Karpas-422 (cell line): Measurements from ENCODE around the gene SOBP. TPM values are rescaled to one million over a fixed set of nuclear protein-coding genes. Genes with fewer than 3 reads are reported as not detected.

Experiments
- DNase-seq: peaks from one replicate; pipeline ENCODE4 v3.0.0-alpha.2; 2015
- H2AFZ ChIP-seq: fragments of 200-600 bp; sonication (generic); 2 replicates; pipeline ENCODE4 v1.6.1; 2014; ENCODE audit warnings: antibody characterized with exemption, low read length, mixed read lengths
- H3K27ac ChIP-seq: fragments of 200-600 bp; sonication (generic); 2 replicates; pipeline ENCODE4 v1.5.1; 2014; ENCODE audit warnings: mild to moderate bottlenecking, low read length, moderate library complexity
- H3K27me3 ChIP-seq: fragments of 200-600 bp; sonication (generic); 2 replicates; pipeline ENCODE4 v1.6.1; 2014; ENCODE audit warnings: low read length, mixed read lengths
- H3K36me3 ChIP-seq: fragments of 200-600 bp; sonication (generic); 2 replicates; pipeline ENCODE4 v1.6.1; 2014; ENCODE audit warnings: low read length, mixed read lengths; ENCODE audit not compliant: insufficient read depth
- H3K4me1 ChIP-seq: fragments of 200-600 bp; sonication (generic); 2 replicates; pipeline ENCODE4 v1.6.1; 2014; ENCODE audit warnings: mild to moderate bottlenecking, low read length, mixed read lengths
- H3K4me2 ChIP-seq: fragments of 200-600 bp; sonication (generic); 2 replicates; pipeline ENCODE4 v1.6.1; 2014; ENCODE audit warnings: low read length, low read depth, mild to moderate bottlenecking; ENCODE audit not compliant: poor library complexity, severe bottlenecking
- H3K4me3 ChIP-seq: fragments of 200-600 bp; sonication (generic); 2 replicates; pipeline ENCODE4 v1.5.1; 2014; ENCODE audit warnings: mild to moderate bottlenecking, antibody characterized with exemption, low read length, mixed read lengths
- H3K79me2 ChIP-seq: fragments of 200-600 bp; sonication (generic); 2 replicates; pipeline ENCODE4 v1.6.1; 2014; ENCODE audit warnings: mild to moderate bottlenecking, low read length, mixed read lengths
- H3K9ac ChIP-seq: fragments of 200-600 bp; sonication (generic); 2 replicates; pipeline ENCODE4 v1.6.0; 2014; ENCODE audit warnings: low read length
- H3K9me2 ChIP-seq: fragments of 200-600 bp; sonication (generic), shearing (Covaris generic); replicated peaks from 2 replicates; pipeline ENCODE4 v1.6.0; 2014; ENCODE audit warnings: mild to moderate bottlenecking, low read length, moderate library complexity; ENCODE audit not compliant: insufficient read depth
- H3K9me3 ChIP-seq: fragments of 300-700, 200-600 bp; sonication (generic); 2 replicates; pipeline ENCODE4 v1.6.1; 2014; ENCODE audit warnings: low read length, mixed read lengths
- H4K20me1 ChIP-seq: fragments of 200-600 bp; sonication (generic); 2 replicates; pipeline ENCODE4 v1.6.1; 2014; ENCODE audit warnings: mild to moderate bottlenecking, antibody characterized with exemption, low read length, low read depth; ENCODE audit not compliant: insufficient read depth
- total RNA-seq: library from RNA; depleted of rRNA; stranded (reverse); fragments of >200 nt; shearing (Covaris generic); gene quantifications from 2 replicates; pipeline ENCODE4 v1.2.3, GENCODE V29; 2014; ENCODE audit warnings: low replicate concordance

Gene SOBP
- total RNA-seq, 1 experiment from 2014 or later: 17.8 TPM

- Histone ChIP-seq H3K9ac (no peak overlapping the region), H2AFZ (no peak overlapping the region), H4K20me1 (no peaks in the 10 kb centered on the region), H3K9me3 (no peaks in the 10 kb centered on the region), H3K9me2 (no peaks in the 10 kb centered on the region), H3K27ac (peak overlapping the region; percentile 21; the same call in 1 of the 2 replicates), H3K36me3 (0 out of 2 replicates have a peak, but pooled peaks cover 4% of the 10 kb centered on the region), H3K4me3 (no peak overlapping the region), H3K27me3 (no peaks in the 10 kb centered on the region), H3K4me2 (no peak overlapping the region), H3K4me1 (peaks cover 35% of the 10 kb centered on the region), H3K79me2 (peaks cover 61% of the 10 kb centered on the region)
- no peak for DNase-seq
Measured at GRCh38 chr6:107554918-107555317, 65.0 kb downstream of the SOBP start.

- Histone ChIP-seq H2AFZ (no peak overlapping the region), H3K36me3 (0 out of 2 replicates have a peak, but pooled peaks cover 4% of the 10 kb centered on the region), H3K4me3 (no peak overlapping the region), H4K20me1 (no peaks in the 10 kb centered on the region), H3K4me2 (no peak overlapping the region), H3K9ac (no peak overlapping the region), H3K9me3 (no peaks in the 10 kb centered on the region), H3K4me1 (peaks cover 30% of the 10 kb centered on the region), H3K27me3 (no peaks in the 10 kb centered on the region), H3K79me2 (peaks cover 60% of the 10 kb centered on the region), H3K9me2 (no peaks in the 10 kb centered on the region), H3K27ac (no peak overlapping the region)
- no peak for DNase-seq
Measured at GRCh38 chr6:107555449-107555848, 65.5 kb downstream of the SOBP start.

- Histone ChIP-seq H3K79me2 (peaks cover 65% of the 10 kb centered on the region), H3K4me3 (no peak overlapping the region), H3K9me3 (no peaks in the 10 kb centered on the region), H2AFZ (no peak overlapping the region), H3K27ac (no peak overlapping the region), H3K4me1 (peaks cover 24% of the 10 kb centered on the region), H3K36me3 (0 out of 2 replicates have a peak, but pooled peaks cover 4% of the 10 kb centered on the region), H3K9me2 (no peaks in the 10 kb centered on the region), H3K27me3 (no peaks in the 10 kb centered on the region), H3K4me2 (no peak overlapping the region), H4K20me1 (no peaks in the 10 kb centered on the region), H3K9ac (no peak overlapping the region)
- no peak for DNase-seq
Measured at GRCh38 chr6:107556082-107556481, 66.2 kb downstream of the SOBP start.

- H3K27ac ChIP-seq: no peak overlapping the region
- no peak overlapping the region for H2AFZ ChIP-seq
- no peaks in the 10 kb centered on the region for H3K27me3 ChIP-seq
- peaks cover 24% of the 10 kb centered on the region for H3K4me1 ChIP-seq
- H3K4me2 ChIP-seq: no peak overlapping the region
- H3K36me3 ChIP-seq: no peaks in the 10 kb centered on the region
- H4K20me1 ChIP-seq: no peaks in the 10 kb centered on the region
- no peak for DNase-seq
- peaks cover 65% of the 10 kb centered on the region for H3K79me2 ChIP-seq
- no peaks in the 10 kb centered on the region for H3K9me2 ChIP-seq
- no peak overlapping the region for H3K4me3 ChIP-seq
- H3K9me3 ChIP-seq: no peaks in the 10 kb centered on the region
- no peak overlapping the region for H3K9ac ChIP-seq
Measured at GRCh38 chr6:107557698-107558097, 67.8 kb downstream of the SOBP start.

GRCh38 chr6:107560657-107561056 is 70.7 kb downstream of the SOBP start:
- Histone ChIP-seq H3K4me2 (no peak overlapping the region), H3K36me3 (no peaks in the 10 kb centered on the region)
- DNase-seq: no peak

GRCh38 chr6:107561306-107561705 is 71.4 kb downstream of the SOBP start:
- no peaks in the 10 kb centered on the region for H3K9me3 ChIP-seq
- H3K4me2 ChIP-seq: no peak overlapping the region

More at GRCh38 chr6:107560657-107561056, 70.7 kb downstream of the SOBP start:
- H3K27me3 ChIP-seq: no peaks in the 10 kb centered on the region
- H4K20me1 ChIP-seq: no peaks in the 10 kb centered on the region
- peaks cover 20% of the 10 kb centered on the region for H3K4me1 ChIP-seq
- H3K9ac ChIP-seq: no peak overlapping the region
- no peak overlapping the region for H3K27ac ChIP-seq
- H2AFZ ChIP-seq: no peak overlapping the region
- no peaks in the 10 kb centered on the region for H3K9me2 ChIP-seq
- no peaks in the 10 kb centered on the region for H3K9me3 ChIP-seq
- H3K4me3 ChIP-seq: no peak overlapping the region
- peaks cover 90% of the 10 kb centered on the region for H3K79me2 ChIP-seq

GRCh38 chr6:107563694-107564588 is 74.0 kb downstream of the SOBP start:
- H3K36me3 ChIP-seq: 0 out of 2 replicates have a peak, but pooled peaks cover under 1% of the 10 kb centered on the region
- no peak overlapping the region for H3K4me3 ChIP-seq
- H3K27ac ChIP-seq: no peak overlapping the region

More at GRCh38 chr6:107561306-107561705, 71.4 kb downstream of the SOBP start:
- H3K9me2 ChIP-seq: no peaks in the 10 kb centered on the region
- no peak overlapping the region for H3K9ac ChIP-seq
- H3K27ac ChIP-seq: no peak overlapping the region
- DNase-seq: no peak
- H3K27me3 ChIP-seq: no peaks in the 10 kb centered on the region
- H4K20me1 ChIP-seq: no peaks in the 10 kb centered on the region
- H3K4me1 ChIP-seq: peaks cover 18% of the 10 kb centered on the region
- H3K79me2 ChIP-seq: peaks cover 90% of the 10 kb centered on the region
- no peaks in the 10 kb centered on the region for H3K36me3 ChIP-seq
- no peak overlapping the region for H3K4me3 ChIP-seq
- H2AFZ ChIP-seq: no peak overlapping the region

GRCh38 chr6:107564589-107564951 is 74.7 kb downstream of the SOBP start:
- Histone ChIP-seq H3K36me3 (0 out of 2 replicates have a peak, but pooled peaks cover 3% of the 10 kb centered on the region), H3K4me1 (peaks cover 2% of the 10 kb centered on the region), H3K9me2 (no peaks in the 10 kb centered on the region), H3K4me3 (no peak overlapping the region), H3K9ac (no peak overlapping the region), H3K9me3 (no peaks in the 10 kb centered on the region), H3K27ac (peak overlapping the region; percentile 10; the same call in 1 of the 2 replicates), H3K4me2 (no peak overlapping the region), H2AFZ (no peak overlapping the region), H4K20me1 (no peaks in the 10 kb centered on the region), H3K27me3 (no peaks in the 10 kb centered on the region), H3K79me2 (peaks cover 94% of the 10 kb centered on the region)
- DNase-seq: no peak

More at GRCh38 chr6:107563694-107564588, 74.0 kb downstream of the SOBP start:
- no peak for DNase-seq
- H3K9me3 ChIP-seq: no peaks in the 10 kb centered on the region
- H3K79me2 ChIP-seq: peaks cover 94% of the 10 kb centered on the region
- no peaks in the 10 kb centered on the region for H4K20me1 ChIP-seq
- peaks cover 8% of the 10 kb centered on the region for H3K4me1 ChIP-seq
- no peak overlapping the region for H2AFZ ChIP-seq
- no peak overlapping the region for H3K4me2 ChIP-seq
- no peaks in the 10 kb centered on the region for H3K9me2 ChIP-seq
- no peaks in the 10 kb centered on the region for H3K27me3 ChIP-seq
- H3K9ac ChIP-seq: no peak overlapping the region
